DOHH2 (cell line): ENCODE measurements around the gene TCEAL9.

ENCODE experiments used
- H3F3A ChIP-seq: fragments of 200-600 bp; sonication (generic), shearing (Covaris generic); 2 replicates; pipeline ENCODE4 v1.6.0; 2016; ENCODE audit warnings: antibody characterized with exemption, mild to moderate bottlenecking; ENCODE audit not compliant: control insufficient read depth, insufficient read depth
- H3K27ac ChIP-seq: fragments of 200-600 bp; sonication (generic); 2 replicates; pipeline ENCODE4 v1.5.1; 2014; ENCODE audit warnings: low read depth, mild to moderate bottlenecking, low read length, moderate library complexity
- H3K27me3 ChIP-seq: fragments of 200-600 bp; sonication (generic); 2 replicates; pipeline ENCODE4 v1.6.1; 2014; ENCODE audit warnings: mild to moderate bottlenecking, low read length, mixed read lengths; ENCODE audit not compliant: control insufficient read depth
- H3K36me3 ChIP-seq: fragments of 200-600 bp; sonication (generic); 2 replicates; pipeline ENCODE4 v1.6.1; 2014; ENCODE audit warnings: mild to moderate bottlenecking, low read length, moderate library complexity, mixed read lengths; ENCODE audit not compliant: control insufficient read depth
- H3K4me1 ChIP-seq: fragments of 200-600 bp; sonication (generic); 2 replicates; pipeline ENCODE4 v1.6.1; 2014; ENCODE audit warnings: mild to moderate bottlenecking, low read length, mixed read lengths; ENCODE audit not compliant: control insufficient read depth
- H3K4me2 ChIP-seq: fragments of 200-600 bp; sonication (generic); 2 replicates; pipeline ENCODE4 v1.6.0; 2014; ENCODE audit warnings: mild to moderate bottlenecking, low read length, moderate library complexity
- H3K4me3 ChIP-seq: fragments of 200-600 bp; sonication (generic); 2 replicates; pipeline ENCODE4 v1.5.1; 2014; ENCODE audit warnings: mild to moderate bottlenecking, low read length, mixed read lengths
- H3K79me2 ChIP-seq: fragments of 200-600 bp; sonication (generic); 2 replicates; pipeline ENCODE4 v1.6.1; 2014; ENCODE audit warnings: mild to moderate bottlenecking, low read length, mixed read lengths; ENCODE audit not compliant: control insufficient read depth
- H3K9me2 ChIP-seq: fragments of 200-600 bp; sonication (generic); replicated peaks from 2 replicates; pipeline ENCODE4 v1.6.1; 2014; ENCODE audit warnings: mild to moderate bottlenecking, low read length, mixed read lengths; ENCODE audit not compliant: control insufficient read depth
- H3K9me3 ChIP-seq: fragments of 200-600 bp; sonication (generic); 2 replicates; pipeline ENCODE4 v1.6.1; 2014; ENCODE audit warnings: antibody characterized with exemption, low read length, mixed read lengths; ENCODE audit not compliant: control insufficient read depth, insufficient read depth
- H4K20me1 ChIP-seq: fragments of 200-600 bp; sonication (generic); 2 replicates; pipeline ENCODE4 v1.6.0; 2014; ENCODE audit warnings: low read depth, mild to moderate bottlenecking, antibody characterized with exemption, low read length, moderate library complexity; ENCODE audit not compliant: control insufficient read depth, insufficient read depth
- CTCF ChIP-seq: fragments of 200-600 bp; sonication (generic); IDR thresholded peaks from one replicate; pipeline ENCODE4 v1.5.1; 2014; ENCODE audit warnings: antibody characterized with exemption, mild to moderate bottlenecking, low read depth, low read length; ENCODE audit not compliant: poor library complexity, severe bottlenecking
- EZH2phosphoT487 ChIP-seq: fragments of 200-600 bp; sonication (generic); IDR thresholded peaks from 2 replicates; pipeline ENCODE4 v1.6.1; 2017; ENCODE audit warnings: borderline replicate concordance, mild to moderate bottlenecking, antibody characterized with exemption, low read length, moderate library complexity, mixed read lengths

The TCEAL9 gene

DNA sequence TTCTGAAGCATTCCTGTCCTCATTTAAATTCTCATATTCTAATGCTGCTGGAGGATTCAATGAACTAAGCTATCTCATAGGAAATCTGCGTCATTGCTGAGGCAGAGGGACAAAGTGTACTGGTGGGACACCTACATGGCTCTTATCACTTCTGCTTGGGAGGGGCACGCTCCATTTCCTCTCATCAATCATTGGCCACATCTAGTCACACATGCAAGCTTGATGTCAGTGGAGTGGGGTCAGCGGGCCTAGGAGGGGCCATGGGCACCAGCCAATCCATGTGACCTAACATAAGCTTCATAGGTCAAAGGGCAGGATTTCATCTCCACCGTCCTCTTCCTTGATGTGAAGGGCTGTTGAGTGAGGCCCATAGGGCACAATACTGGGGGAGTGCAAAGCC is 41.4 kb downstream of the TCEAL9 start:
- H3K9me3 ChIP-seq: no peaks in the 10 kb centered on the region
- H3K79me2 ChIP-seq: no peaks in the 10 kb centered on the region
- no peaks in the 10 kb centered on the region for H4K20me1 ChIP-seq
- H3K36me3 ChIP-seq: no peaks in the 10 kb centered on the region
- TF ChIP-seq EZH2phosphoT487 (no peak), CTCF (no peak)
- no peak overlapping the region for H3K4me3 ChIP-seq
- no peaks in the 10 kb centered on the region for H3K9me2 ChIP-seq
- H3K27ac ChIP-seq: no peak overlapping the region
- H3K4me1 ChIP-seq: no peaks in the 10 kb centered on the region
- no peak overlapping the region for H3K4me2 ChIP-seq
- H3K27me3 ChIP-seq: no peaks in the 10 kb centered on the region
- H3F3A ChIP-seq: no peaks in the 10 kb centered on the region

DNA sequence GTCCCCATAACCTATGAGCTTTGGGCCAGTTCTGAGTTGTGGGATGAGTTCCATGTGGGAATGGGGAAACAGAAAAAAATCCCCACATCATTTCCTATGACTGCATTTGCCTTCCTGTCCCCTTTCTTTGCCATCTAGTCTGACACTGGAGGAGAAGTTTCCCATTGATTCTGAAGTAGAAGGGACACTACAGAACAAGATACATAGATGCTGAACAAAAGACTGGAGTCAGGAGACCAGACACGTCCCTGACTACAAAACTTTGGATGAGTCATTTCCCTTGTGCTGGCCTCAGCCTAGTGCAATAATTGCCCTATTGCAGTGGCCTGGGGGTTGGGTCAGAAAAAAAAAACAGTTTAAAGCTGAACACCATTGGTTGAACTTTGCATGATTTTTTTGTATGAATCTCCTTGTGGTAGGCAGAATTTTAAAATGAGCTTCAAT is 42.1 kb downstream of the TCEAL9 start:
- no peaks in the 10 kb centered on the region for H3F3A ChIP-seq
- no peak overlapping the region for H3K27ac ChIP-seq
- H3K4me2 ChIP-seq: no peak overlapping the region

DNA sequence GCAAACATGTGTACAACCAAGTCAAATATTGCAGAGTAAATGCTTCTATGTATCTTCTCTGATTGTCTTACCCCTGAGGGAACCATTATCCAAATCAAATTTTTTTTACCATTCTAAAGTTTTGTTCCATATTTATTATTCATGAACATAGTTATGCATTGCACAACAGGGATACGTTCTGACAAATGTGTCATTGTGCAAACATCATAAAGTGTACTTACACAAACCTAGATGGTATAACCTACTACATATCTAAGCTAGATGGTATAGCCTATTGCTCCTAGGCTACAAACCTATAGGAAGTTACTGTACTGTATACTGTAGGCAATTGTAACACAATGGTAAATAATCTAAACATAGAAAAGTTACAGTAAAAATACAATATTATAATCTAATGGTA is 43.4 kb downstream of the TCEAL9 start:
- no peaks in the 10 kb centered on the region for H3K27me3 ChIP-seq
- TF ChIP-seq CTCF (no peak), EZH2phosphoT487 (no peak)
- H3K79me2 ChIP-seq: no peaks in the 10 kb centered on the region
- H3K4me3 ChIP-seq: no peak overlapping the region
- no peaks in the 10 kb centered on the region for H4K20me1 ChIP-seq
- no peak overlapping the region for H3K4me2 ChIP-seq
- H3K27ac ChIP-seq: no peak overlapping the region
- no peaks in the 10 kb centered on the region for H3K9me3 ChIP-seq
- no peaks in the 10 kb centered on the region for H3K9me2 ChIP-seq
- H3K36me3 ChIP-seq: no peaks in the 10 kb centered on the region
- H3F3A ChIP-seq: no peaks in the 10 kb centered on the region
- H3K4me1 ChIP-seq: no peaks in the 10 kb centered on the region

More for the DNA sequence above, 42.1 kb downstream of the TCEAL9 start:
- no peaks in the 10 kb centered on the region for H3K4me1 ChIP-seq
- H3K9me2 ChIP-seq: no peaks in the 10 kb centered on the region
- no peaks in the 10 kb centered on the region for H3K79me2 ChIP-seq
- no peak overlapping the region for H3K4me3 ChIP-seq
- H3K27me3 ChIP-seq: no peaks in the 10 kb centered on the region
- no peak for TF ChIP-seq EZH2phosphoT487
- TF ChIP-seq CTCF: no peak
- H4K20me1 ChIP-seq: no peaks in the 10 kb centered on the region
- H3K9me3 ChIP-seq: no peaks in the 10 kb centered on the region
- H3K36me3 ChIP-seq: no peaks in the 10 kb centered on the region

- H3F3A ChIP-seq: no peaks in the 10 kb centered on the region
- H3K4me3 ChIP-seq: no peak overlapping the region
- H3K27ac ChIP-seq: no peak overlapping the region
- TF ChIP-seq CTCF (no peak), EZH2phosphoT487 (no peak)
- peaks cover 4% of the 10 kb centered on the region for H3K4me1 ChIP-seq
- H3K79me2 ChIP-seq: no peaks in the 10 kb centered on the region
- no peaks in the 10 kb centered on the region for H3K27me3 ChIP-seq
- H3K9me2 ChIP-seq: no peaks in the 10 kb centered on the region
- H3K4me2 ChIP-seq: no peak overlapping the region
- no peaks in the 10 kb centered on the region for H3K36me3 ChIP-seq
- H4K20me1 ChIP-seq: no peaks in the 10 kb centered on the region
- H3K9me3 ChIP-seq: no peaks in the 10 kb centered on the region
Measured at GRCh38 chrX:103400931-103401330, 44.6 kb downstream of the TCEAL9 start.
